HFFc6 (cell line): ENCODE data around the gene RBMS3. TPM values are rescaled to one million over a fixed set of nuclear protein-coding genes. Genes with fewer than 3 reads are reported as not detected.

ENCODE experiments used
- DNase-seq: peaks from one replicate; pipeline ENCODE4 v3.0.0-alpha.2; 2018
- H3K27ac Mint-ChIP-seq: 2 replicates; pipeline ENCODE4 v1.8.0; 2020; ENCODE audit warnings: mild to moderate bottlenecking, mixed read lengths
- H3K27me3 Mint-ChIP-seq: 2 replicates; pipeline ENCODE4 v1.8.0; 2021; ENCODE audit warnings: mild to moderate bottlenecking, moderate library complexity, mixed read lengths; ENCODE audit not compliant: insufficient read depth
- H3K36me3 Mint-ChIP-seq: 2 replicates; pipeline ENCODE4 v1.8.0; 2021; ENCODE audit warnings: low read depth, mixed read lengths
- H3K4me1 Mint-ChIP-seq: 2 replicates; pipeline ENCODE4 v1.8.0; 2020; ENCODE audit warnings: low read depth, mixed read lengths
- H3K4me3 Mint-ChIP-seq: 2 replicates; pipeline ENCODE4 v1.8.0; 2020; ENCODE audit warnings: mild to moderate bottlenecking, moderate library complexity, mixed read lengths
- H3K9me3 Mint-ChIP-seq: 2 replicates; pipeline ENCODE4 v1.8.0; 2020; ENCODE audit warnings: mild to moderate bottlenecking, mixed read lengths
- total RNA-seq, 6 experiments: library from RNA; stranded (reverse); fragmentation: NEBNext Ultra II Directional; extraction: Animal tissue kit (Norgen Biotek cat#: 25700); gene quantifications; 2 replicates in 1 of 6; 3 replicates in 5 of 6; pipeline ENCODE4 v1.2.3, GENCODE V29; 2021
- TF ChIP-seq, protein P1 (sequence below): fragments of 200-600 bp; sonication (generic); IDR thresholded peaks from 2 replicates; pipeline ENCODE4 v1.5.0; 2021; ENCODE audit warnings: antibody characterized with exemption, mild to moderate bottlenecking

Gene RBMS3
- total RNA-seq, 6 experiments from 2014 or later, result 22.8 to 46.9 (median 39.4) TPM

DNA sequence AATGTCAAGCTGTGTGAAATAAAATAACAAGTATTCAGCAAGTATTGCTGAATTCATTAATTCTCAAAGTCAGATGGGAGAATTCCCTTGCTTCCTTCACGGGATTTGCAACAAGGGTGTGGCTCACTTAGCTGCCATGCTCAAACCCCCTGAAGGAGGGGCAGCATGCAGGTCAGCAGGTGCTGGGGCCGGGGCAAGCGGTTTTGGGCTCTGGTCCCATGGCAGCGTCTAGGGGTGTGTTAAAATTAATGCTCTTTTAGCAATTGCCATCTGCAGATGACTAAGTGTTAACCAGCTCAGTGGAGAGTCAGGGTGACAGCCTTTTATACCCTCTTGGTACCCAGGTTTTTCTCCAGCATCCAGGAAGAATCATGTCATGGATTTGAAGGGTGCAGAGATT lies 40.0 kb upstream of the RBMS3 start:
- H3K27ac Mint-ChIP-seq, result no peak overlapping the region
- no peak for DNase-seq

DNA sequence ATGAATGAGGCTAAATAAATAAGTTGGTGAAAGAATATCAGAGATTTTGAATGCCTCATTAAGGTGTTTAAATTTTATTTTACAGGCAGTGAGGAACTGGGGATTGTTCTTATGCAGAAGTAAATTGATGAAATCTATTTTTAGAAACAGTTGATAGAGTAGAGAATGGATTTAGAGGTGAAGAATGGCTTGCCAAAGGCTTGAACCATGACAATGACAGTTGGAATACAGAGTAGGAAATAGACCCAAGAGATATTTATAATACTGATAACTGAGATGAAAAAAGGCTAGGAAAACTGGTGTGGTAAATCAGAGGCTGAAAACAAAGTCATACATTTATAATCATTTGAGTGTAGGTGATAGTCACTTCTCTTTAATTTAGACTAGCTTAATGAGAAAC lies 39.0 kb upstream of the RBMS3 start:
- TF ChIP-seq, protein P1, sequence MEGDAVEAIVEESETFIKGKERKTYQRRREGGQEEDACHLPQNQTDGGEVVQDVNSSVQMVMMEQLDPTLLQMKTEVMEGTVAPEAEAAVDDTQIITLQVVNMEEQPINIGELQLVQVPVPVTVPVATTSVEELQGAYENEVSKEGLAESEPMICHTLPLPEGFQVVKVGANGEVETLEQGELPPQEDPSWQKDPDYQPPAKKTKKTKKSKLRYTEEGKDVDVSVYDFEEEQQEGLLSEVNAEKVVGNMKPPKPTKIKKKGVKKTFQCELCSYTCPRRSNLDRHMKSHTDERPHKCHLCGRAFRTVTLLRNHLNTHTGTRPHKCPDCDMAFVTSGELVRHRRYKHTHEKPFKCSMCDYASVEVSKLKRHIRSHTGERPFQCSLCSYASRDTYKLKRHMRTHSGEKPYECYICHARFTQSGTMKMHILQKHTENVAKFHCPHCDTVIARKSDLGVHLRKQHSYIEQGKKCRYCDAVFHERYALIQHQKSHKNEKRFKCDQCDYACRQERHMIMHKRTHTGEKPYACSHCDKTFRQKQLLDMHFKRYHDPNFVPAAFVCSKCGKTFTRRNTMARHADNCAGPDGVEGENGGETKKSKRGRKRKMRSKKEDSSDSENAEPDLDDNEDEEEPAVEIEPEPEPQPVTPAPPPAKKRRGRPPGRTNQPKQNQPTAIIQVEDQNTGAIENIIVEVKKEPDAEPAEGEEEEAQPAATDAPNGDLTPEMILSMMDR, result no peak
- Mint-ChIP-seq H3K27me3 (no peaks in the 10 kb centered on the region), H3K27ac (no peak overlapping the region), H3K9me3 (no peaks in the 10 kb centered on the region), H3K36me3 (0 out of 2 replicates have a peak, but pooled peaks cover 7% of the 10 kb centered on the region), H3K4me3 (no peak overlapping the region), H3K4me1 (peaks cover 33% of the 10 kb centered on the region)
- DNase-seq, result no peak

More for the DNA sequence above, 40.0 kb upstream of the RBMS3 start:
- Mint-ChIP-seq H3K4me3 (no peak overlapping the region), H3K36me3 (peaks cover 7% of the 10 kb centered on the region; the same call in 1 of the 2 replicates), H3K4me1 (peaks cover 32% of the 10 kb centered on the region), H3K9me3 (no peaks in the 10 kb centered on the region), H3K27me3 (no peaks in the 10 kb centered on the region)
- TF ChIP-seq, protein P1, result no peak

DNA sequence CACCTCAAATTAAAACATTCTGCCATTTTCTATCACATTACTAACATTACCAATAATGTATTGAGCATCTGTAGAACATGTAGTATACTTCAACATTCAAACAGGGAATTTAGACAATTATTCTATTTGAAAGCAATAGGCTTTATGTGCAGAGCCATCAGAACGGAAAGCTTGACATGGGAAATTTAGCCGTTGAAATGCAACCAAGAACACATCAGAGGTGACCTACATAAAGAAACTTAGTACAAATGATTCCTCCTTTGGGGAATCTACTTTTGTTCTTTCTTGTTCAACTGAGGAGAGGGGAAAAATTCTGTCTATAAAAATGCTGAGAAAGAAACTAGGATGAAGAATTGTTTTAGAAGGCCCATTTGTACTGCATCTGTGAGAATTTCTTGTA lies 38.6 kb upstream of the RBMS3 start:
- Mint-ChIP-seq H3K27me3 (no peaks in the 10 kb centered on the region), H3K4me1 (peaks cover 38% of the 10 kb centered on the region), H3K36me3 (0 out of 2 replicates have a peak, but pooled peaks cover 7% of the 10 kb centered on the region), H3K4me3 (no peak overlapping the region), H3K9me3 (no peaks in the 10 kb centered on the region), H3K27ac (no peak overlapping the region)
- TF ChIP-seq, protein P1, result no peak
- DNase-seq, result no peak

DNA sequence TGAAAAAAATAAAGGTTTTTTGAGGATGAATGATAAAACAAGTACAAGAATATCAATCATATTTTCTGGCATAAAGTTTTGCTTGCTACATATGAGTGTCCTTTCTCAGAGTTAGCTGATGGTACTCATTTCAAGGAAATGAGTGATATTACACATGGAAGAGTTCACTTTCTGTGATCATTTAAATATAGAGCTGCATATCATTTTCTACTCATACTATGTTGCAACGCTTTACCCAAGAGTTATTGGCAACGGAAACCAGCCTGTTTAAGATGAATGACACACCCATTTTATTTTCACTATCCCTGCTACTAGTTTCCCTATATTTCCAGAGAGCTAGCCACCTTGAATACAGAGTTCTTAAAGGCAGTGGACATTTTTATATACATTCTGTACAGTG lies 35.4 kb upstream of the RBMS3 start:
- Mint-ChIP-seq H3K36me3 (0 out of 2 replicates have a peak, but pooled peaks cover 7% of the 10 kb centered on the region), H3K9me3 (no peaks in the 10 kb centered on the region), H3K27me3 (no peaks in the 10 kb centered on the region; the same call in 1 of the 2 replicates), H3K4me3 (no peak overlapping the region), H3K4me1 (peaks cover 22% of the 10 kb centered on the region), H3K27ac (no peak overlapping the region)
- no peak for DNase-seq
- TF ChIP-seq, protein P1, result no peak

DNA sequence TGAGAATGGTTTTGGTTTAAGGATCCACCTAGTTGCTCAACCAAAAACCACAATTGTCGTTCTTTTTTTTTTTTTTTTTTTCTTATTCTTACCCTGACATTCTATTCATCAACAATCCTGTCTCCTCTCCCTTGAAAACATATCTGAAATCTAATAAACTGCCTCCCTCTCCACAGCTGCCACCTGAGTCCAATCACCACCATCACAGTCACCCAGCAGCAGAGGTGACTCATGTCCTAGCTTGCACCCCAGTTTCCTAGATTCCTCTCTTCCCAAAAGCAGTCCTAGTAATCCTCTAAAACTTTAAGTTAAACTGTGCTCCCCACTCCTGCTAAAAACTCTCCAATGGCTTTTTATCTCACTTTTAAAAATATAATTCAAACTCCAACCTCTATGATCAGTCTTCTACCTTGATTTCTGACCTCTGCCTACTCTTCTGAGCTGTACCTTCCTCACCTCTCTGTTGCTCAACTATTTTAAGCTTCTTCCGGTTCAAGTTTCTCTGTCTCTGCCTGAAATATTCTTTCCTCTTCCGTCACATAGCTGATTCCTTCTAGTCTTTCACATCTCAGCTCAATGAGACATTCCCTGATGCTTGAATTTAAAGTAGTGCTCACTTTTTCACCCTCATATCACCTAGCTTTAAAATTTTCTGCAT lies 33.7 kb upstream of the RBMS3 start:
- Mint-ChIP-seq H3K27me3 (no peaks in the 10 kb centered on the region; the same call in 1 of the 2 replicates), H3K4me1 (peaks cover 10% of the 10 kb centered on the region), H3K4me3 (no peak overlapping the region), H3K9me3 (no peaks in the 10 kb centered on the region), H3K36me3 (no peaks in the 10 kb centered on the region), H3K27ac (no peak overlapping the region)
- TF ChIP-seq, protein P1, result no peak
- DNase-seq, result no peak
